ENCODE results near the gene FGF14.

FGF14 gene

GRCh38 chr13:101730420-101731000 lies 671.3 kb downstream of the FGF14 start:
- in situ Hi-C loops (cut with MboI; ENCODE audit: low pct_unique_long_range_greater_than_20kb, low sequenced_read_pairs, unreplicated experiment), result no loop called here
- no peak for TF ChIP-seq CTCF (IDR thresholded peaks at IDR 0.05; ENCODE audit: extremely low read depth, insufficient read depth, missing control alignments)
- no peak for DNase-seq (ENCODE audit: low spot score)

- in situ Hi-C loops (cut with MboI; ENCODE audit: low pct_unique_long_range_greater_than_20kb, low sequenced_read_pairs, unreplicated experiment), result no loop called here
- TF ChIP-seq CTCF (IDR thresholded peaks at IDR 0.05; ENCODE audit: extremely low read depth, insufficient read depth, missing control alignments), result no peak
- no peak for DNase-seq (ENCODE audit: low spot score)
These were observed 673.2 kb downstream of the FGF14 start for GRCh38 chr13:101728615-101729014.

GRCh38 chr13:101728021-101728420 lies 673.8 kb downstream of the FGF14 start:
- TF ChIP-seq CTCF (IDR thresholded peaks at IDR 0.05; ENCODE audit: extremely low read depth, insufficient read depth, missing control alignments), result no peak
- in situ Hi-C loops (cut with MboI; ENCODE audit: low pct_unique_long_range_greater_than_20kb, low sequenced_read_pairs, unreplicated experiment), result no loop called here
- DNase-seq (ENCODE audit: low spot score), result no peak

- in situ Hi-C loops (cut with MboI; ENCODE audit: low pct_unique_long_range_greater_than_20kb, low sequenced_read_pairs, unreplicated experiment), result no loop called here
- DNase-seq (ENCODE audit: low spot score), result no peak
- TF ChIP-seq CTCF (IDR thresholded peaks at IDR 0.05; ENCODE audit: extremely low read depth, insufficient read depth, missing control alignments), result no peak
These were observed 674.7 kb downstream of the FGF14 start for GRCh38 chr13:101727118-101727517.

GRCh38 chr13:101726681-101727080 lies 675.2 kb downstream of the FGF14 start:
- in situ Hi-C loops (cut with MboI; ENCODE audit: low pct_unique_long_range_greater_than_20kb, low sequenced_read_pairs, unreplicated experiment), result no loop called here
- no peak for DNase-seq (ENCODE audit: low spot score)
- no peak for TF ChIP-seq CTCF (IDR thresholded peaks at IDR 0.05; ENCODE audit: extremely low read depth, insufficient read depth, missing control alignments)

GRCh38 chr13:101718496-101718895 lies 683.4 kb downstream of the FGF14 start:
- DNase-seq (ENCODE audit: low spot score), result no peak
- in situ Hi-C loops (cut with MboI; ENCODE audit: low pct_unique_long_range_greater_than_20kb, low sequenced_read_pairs, unreplicated experiment), result loop anchor here (25.0 kb wide), 1 partner anchor 106 kb away; no protein-coding TSS in a partner anchor
- TF ChIP-seq CTCF (IDR thresholded peaks at IDR 0.05; ENCODE audit: extremely low read depth, insufficient read depth, missing control alignments), result no peak

All from GM13977 (cell line).